HG02623 (cell line): ENCODE measurements around the gene OGFOD2.

Source experiments
- ATAC-seq: cut with Tn5 transposase; IDR thresholded peaks from one replicate; pipeline ENCODE4 v1.9.1; 2021; ENCODE audit warnings: moderate library complexity; ENCODE audit not compliant: unreplicated experiment

Gene OGFOD2

DNA sequence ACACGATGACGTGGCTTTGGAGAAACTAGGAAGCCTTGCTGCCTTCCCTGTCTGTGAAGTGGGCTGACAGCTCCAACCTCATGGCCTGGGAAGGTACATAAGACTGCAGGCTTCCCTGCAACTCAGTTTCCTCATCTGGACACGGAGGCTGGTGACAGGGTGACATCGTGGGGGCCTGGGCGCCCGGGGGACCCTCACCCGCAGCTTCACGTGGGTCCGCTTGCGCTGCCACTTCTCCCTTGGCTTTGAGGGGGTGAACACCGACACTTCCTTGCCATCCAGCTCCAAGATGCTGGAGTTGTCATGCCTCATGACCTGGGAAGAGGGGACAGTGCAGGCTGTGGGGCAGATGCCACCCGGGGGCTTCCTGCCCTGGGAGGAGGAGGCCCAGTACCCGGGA, 13.0 kb downstream of the OGFOD2 start:
- ATAC-seq = no peak

DNA sequence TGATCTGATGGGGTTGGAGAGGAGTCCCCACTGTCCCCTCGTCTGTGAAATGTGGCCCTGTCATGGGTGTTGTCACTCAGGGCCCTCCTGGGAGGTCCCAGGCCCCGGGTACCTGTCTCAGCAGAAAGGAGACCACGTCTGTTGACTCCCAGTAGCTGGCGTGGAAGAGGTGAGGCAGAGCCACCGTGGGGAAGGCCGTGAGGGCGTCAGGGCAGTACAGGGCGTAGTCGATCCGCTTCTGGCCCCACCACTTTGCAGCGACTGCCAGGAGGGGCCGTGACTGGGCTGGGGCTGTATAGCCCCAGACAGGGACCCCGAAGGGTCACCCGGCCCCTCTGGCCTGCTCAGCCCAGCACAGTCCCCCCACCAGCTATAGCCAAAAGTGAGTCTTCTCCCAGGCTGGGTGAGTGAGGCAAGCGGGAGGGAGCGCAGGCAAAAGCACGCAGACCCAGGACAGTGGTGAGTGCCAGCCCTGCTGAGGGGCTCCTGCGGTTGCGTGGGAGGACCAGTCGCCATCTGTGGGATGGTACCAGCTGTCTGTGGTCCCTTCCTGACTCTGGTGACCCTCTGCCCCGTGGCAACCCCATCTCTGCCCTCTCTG, 13.7 kb downstream of the OGFOD2 start:
- no peak for ATAC-seq

DNA sequence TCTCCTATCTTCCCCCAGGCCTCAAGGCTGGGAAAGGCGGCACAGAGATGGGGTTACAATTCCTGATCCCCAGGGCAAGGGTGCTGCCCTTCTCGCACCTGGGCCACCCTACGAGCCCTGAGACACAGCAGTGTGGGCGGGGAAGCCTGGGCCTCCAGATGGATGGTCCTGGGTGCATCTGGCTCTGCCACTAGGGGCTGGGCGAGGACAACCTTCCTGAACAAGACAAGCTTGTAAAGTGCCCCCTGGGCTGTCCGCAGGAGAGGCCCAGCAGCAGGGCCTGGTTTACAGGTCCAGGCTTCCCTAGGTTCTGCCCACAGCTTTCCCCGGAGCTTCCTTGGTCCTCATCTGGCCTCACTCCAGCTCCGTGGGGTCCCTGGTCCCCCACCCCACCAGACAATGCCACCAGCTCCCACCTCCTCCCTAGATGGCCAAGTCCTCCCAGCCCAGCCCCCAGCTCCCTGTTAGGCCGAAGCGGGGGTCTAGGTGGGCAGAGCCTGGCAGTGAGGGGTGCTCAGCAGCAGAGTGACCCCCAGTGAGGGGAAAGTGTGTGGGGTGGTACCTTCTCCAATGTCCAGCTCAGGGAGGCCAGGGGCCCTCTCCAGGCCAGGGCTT, 14.3 kb downstream of the OGFOD2 start:
- no peak for ATAC-seq

DNA sequence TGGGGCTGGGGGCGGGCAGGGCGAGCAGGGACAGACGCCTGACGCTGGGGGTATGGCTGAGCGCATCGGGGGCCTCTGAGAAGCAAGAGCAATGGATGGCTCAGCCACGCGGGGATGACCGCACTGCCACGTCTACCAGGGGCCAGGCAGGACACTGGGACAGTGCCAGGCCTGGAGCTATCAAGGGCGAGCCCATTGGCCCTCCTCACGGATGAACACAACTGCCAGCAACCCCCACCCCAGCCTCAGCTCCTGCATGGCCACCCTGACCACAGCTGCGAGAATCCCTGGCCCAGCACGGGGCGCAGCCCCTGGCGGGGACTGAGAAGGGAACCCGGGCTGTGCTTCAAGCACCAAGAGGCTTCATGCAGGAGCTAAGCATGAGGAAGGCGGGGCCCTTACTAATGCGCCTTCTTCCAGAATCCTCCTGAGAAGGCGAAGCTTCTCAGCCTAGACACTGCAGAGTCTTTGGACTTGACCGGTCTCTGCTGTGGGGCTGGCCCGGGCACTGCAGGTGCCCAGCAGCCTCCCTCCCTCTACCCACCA, 14.9 kb downstream of the OGFOD2 start:
- no peak for ATAC-seq

DNA sequence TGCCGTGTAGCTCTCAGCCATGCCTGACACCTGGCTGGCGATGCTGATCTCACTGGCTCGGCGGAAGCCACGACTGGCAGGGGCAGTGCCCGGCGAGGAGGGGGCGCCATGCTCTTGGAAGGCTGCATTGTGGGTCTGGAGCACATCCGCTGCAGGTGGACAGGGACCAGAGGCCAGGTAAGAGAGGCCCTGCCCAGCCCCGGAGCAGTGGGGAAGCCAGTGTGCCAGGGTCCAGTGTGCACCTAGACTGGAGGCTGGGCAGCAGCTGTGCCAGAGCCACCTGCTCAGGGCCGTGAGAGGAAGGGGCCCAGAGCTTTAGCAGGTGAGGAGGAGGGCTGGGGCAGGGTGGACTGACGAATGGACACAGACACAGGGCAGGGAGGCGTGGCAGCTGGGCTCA, 15.5 kb downstream of the OGFOD2 start:
- ATAC-seq = no peak

DNA sequence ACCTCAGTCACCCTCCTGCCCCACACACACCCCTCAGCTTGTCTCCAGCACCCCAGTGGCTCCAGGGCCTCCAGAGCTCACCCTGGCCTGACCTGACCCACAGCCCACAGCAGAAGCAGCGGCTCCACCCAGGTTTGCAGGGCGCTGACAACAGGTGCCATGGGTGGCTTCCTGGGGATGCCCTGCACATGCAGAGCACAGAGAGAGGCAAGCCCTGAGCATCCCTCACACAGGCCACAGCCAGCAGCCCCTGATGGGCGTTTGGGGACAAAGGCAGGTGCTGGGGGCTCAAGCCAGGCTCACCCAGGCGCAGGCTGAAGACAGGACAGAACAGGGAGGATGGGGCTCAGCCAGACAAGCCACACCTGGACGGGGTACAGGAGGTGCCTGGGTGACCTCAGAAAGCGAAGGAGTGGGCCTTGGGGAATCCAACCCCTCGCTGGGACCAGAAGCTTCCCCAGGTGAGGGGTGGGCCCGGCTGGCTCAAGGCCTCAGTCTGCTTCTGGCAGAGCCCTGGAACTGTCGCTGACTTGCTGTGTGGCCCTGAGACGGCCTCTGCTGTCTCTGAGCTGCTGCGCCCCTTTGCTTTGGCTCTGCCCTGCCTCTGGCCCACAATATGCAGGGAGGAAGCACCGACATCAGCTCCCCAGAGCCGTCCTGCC, 16.0 kb downstream of the OGFOD2 start:
- no peak for ATAC-seq

DNA sequence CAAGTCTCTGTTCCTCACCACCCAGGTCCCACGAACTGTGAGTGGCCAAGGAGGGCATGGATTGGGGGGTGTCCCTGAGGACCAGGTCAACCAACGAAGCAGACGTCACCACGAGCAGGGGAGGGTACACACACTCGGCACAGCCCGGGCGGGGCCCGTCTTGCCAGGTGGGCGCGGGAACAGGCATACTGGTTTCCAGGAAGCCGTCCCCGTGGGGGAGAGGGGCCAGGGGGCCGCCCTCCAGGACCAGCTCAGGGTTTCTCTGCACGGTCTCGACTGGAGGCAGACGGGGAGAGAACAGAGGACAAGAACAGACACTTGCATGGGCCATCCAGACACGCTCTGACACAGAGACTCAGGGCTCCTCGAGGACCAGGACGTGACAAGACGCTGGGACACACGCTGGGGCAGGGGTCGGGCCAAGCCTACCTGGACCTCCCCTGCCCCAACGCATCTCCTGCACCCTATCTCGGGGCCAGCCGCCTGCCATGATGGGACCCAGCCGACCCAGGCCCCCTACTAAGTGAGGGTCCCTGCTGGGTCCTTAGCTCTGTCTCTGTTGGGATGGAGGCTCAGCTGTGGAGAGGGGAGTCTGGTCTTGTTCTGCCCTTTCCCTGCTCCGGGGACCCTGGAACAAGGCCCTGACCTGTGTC, 16.7 kb downstream of the OGFOD2 start:
- ATAC-seq = no peak

DNA sequence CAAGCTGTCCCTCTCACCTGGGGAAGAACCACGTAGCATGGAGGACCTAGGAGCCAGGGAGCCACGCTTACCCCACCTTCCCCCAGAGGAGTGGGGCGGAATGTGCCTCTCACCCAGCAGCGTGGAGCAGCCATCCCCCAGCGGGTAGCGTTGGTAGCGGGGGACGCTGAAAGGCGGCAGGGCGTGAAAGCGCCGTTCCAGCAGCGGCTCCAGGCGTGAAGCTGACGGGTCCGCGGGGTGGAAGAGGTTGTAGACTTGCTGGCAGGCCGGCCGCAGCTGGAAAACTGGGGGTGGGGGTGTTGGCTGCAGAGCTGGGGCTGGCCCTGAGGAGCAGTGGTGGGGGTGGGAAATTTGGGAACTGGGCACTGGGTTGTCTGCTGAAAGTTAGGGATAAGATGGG, 17.3 kb downstream of the OGFOD2 start:
- no peak for ATAC-seq

DNA sequence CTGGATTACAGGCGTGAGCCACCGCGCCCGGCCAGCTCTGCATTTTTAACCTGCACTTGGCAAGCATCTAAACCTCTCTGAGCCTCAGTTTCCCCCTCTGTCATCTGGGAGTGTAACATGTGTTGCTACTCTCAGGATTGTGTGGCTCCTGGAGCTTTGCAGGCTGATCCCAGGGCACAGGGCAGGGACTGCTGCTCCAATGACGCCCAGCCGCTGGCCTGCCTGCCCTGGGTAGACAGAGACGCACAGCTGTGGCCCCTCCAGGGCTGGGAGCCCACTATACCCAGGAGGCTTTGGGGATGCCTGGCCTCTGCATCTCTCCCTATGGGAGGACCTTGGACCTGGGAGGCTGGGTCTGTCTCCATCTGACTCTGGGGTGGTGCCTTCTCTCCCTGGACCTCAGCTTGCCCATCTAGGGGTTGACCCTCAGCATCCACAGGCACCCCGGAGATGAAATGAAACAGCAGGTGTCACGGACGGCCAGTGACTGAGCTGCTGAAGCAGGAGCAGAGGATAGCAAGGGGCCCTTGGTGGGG, 19.2 kb downstream of the OGFOD2 start:
- ATAC-seq = no peak

DNA sequence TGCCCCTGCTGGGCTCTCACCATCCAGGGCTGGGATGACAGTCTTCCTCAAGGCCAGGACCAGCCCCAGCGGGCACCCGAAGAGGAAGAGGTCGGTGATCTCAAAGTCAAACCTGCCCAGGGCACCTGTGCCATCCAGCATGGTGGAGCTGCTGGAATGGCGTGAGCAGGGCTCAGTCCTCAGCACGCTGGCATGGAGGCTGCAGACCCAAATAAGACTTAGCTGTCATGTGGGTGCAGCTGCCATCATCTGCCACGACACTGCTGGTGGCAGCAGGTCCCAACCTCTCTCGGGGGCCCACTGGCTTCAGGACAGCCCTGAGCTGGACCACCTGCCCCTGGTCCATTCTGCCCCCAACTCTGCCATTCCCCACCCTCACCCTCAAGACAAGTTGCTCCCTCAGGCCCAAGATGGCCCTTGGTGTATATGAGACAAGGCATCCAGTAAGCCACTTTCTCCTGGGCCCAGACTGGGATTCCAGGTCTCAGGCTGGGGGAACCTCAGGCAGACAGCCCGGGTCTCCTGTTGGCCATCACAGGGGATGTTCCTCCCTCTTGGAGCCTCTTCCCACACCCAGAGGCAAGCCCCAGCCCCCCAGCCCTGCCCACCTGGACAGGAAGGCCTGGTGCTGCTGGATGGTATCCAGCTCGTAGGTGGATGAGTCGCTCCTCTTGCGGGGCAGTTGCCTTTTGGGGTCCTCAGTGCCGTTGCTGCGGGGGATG, 19.9 kb downstream of the OGFOD2 start:
- ATAC-seq = no peak

DNA sequence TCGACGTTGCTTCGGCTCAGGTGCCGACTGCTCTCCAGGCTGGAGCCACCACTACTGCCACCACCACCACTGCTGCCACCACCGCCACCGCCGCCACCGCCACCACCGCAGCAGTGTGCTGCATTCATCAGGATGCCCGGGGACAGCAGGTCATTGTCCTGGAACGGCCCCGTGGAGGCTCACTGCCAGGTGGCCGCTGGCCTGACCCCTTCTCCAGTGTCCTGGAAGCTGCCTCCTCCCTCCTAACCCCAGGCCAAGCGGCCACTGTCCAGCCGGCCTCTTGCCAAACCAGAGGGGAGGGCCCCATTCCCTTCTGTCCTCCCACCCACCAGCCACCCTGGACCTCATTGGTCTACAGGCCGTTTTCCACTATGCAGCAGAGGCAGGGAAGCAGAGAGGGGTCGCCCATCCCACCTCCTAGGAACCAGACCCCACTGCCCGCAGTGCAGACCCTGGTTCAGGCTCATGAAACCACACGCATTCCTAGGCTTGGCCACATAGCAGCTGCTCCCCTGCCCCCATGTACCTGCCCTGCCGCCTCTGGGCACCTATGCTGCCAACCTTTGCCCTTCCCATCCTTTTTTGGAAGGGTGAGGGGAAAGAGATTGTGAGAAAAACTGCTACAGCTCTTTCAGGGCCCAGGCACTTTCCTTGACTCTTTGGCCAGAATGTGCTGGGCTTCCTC, 20.6 kb downstream of the OGFOD2 start:
- no peak for ATAC-seq

DNA sequence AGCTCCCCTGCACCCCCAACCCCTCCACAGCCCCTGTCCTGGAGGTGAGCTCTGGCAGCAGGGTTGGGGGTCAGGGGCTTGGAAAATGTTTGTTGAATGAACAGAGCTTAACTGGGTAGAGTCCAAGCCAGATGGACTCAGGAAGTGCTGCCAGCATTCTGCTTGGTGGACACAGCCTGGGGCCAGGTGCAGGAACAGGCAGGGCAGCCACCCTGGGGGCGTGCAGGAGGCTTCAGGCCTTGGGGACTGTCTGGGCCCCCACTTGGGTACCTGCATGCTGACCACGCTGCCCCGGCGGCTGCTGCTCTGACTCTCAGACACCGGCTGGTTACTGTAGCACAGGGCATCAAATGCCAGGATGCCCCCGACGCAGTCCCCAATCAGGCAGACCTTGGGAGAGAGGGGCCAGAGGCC, 21.2 kb downstream of the OGFOD2 start:
- ATAC-seq = no peak

DNA sequence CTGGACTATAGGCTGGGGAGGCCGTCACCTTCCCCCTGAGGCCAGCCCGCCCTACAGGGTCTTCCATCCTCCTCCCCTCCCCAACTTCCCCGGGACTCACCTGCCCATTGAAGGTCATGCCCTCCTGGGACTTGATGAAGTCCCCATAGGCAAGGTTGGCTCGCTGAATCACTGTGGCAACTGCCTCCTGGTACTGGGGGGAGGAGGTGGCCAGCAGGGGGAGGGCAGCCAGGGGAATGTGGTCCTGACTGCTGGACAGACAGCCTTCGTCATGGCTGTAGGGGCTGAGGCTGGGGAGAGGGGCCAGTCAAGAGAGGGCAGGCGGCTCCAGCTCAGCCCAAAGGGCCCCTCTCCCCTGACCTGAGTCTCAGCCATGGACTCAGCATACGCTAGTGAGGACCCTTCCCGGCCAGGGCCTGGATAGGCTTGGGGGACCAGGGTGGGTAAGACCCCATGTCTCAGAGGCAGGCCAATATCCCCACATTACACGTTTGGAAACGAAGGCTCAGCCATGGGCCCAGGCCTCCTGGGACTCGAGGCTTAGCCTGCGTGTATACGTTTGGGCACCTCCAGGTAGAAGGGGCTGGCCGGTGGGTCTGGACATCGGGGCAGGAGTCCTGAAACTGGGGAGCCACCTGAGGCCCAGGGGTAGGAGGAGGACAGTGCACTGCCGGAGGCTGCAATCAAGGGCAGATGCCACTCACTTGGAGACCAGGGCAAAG, 21.7 kb downstream of the OGFOD2 start:
- no peak for ATAC-seq

DNA sequence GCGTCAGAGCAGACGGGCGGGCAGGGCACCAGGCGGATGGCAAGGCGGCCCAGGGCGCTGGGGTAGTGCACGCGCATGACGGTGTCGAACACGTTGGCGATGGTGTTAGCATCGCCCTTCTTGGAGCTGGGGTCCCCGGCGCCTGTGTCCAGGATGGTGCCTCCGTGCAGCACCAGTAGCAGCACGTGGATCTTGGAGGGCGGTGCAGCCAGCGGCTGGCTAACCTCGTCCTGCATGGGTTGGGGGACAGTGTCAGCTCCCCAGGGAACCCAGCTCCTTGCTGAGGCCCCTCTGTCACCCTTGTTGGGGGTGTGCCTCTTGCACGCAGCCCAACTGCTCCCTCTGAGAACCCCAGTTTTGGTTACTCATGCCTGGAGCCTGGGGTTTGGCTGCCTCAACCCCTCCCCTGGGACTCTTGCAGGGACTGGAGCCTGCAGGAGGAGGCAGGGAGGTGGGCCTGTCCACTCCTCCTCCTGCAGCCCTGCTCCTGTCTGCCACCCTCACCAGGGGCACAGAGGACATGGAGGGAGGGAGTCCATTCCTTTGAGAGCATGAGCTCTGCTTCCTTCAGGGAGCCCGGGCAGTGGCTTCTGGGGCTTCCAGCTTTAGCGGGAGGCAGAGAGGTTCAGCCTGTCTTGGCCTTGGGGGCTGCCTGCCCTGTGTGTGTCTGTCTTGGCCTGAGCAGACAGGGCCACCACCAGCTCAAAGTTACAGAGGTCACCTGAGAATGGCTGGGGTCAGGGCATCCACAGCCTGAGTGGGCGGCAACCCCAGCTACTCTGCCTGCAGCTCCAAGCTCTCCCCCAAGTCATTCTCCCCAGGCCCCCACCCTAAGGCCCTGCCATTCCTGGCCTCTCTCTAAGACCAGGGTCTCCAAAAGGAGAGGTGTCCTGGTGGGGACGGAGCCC, 22.6 kb downstream of the OGFOD2 start:
- ATAC-seq = no peak

DNA sequence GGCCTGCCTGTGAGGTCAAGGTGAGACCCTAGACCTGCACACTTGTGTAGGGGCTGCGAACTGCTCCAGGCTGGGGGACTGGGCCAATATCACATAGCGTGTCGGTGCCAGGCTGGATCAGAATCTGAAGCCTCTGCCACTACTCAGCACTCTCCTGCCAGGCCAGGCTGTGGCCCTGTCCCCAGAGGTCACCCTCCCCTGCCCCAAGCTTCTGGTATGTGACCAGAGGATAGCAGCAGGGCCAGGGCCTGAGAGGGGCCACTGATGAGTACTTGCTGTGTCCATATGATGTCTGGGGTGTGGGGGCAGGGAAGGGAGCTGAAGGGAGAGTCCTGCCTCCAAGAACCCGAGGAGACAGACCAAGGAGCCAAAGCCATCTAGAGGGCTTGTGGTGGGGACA, 23.3 kb downstream of the OGFOD2 start:
- no peak for ATAC-seq

DNA sequence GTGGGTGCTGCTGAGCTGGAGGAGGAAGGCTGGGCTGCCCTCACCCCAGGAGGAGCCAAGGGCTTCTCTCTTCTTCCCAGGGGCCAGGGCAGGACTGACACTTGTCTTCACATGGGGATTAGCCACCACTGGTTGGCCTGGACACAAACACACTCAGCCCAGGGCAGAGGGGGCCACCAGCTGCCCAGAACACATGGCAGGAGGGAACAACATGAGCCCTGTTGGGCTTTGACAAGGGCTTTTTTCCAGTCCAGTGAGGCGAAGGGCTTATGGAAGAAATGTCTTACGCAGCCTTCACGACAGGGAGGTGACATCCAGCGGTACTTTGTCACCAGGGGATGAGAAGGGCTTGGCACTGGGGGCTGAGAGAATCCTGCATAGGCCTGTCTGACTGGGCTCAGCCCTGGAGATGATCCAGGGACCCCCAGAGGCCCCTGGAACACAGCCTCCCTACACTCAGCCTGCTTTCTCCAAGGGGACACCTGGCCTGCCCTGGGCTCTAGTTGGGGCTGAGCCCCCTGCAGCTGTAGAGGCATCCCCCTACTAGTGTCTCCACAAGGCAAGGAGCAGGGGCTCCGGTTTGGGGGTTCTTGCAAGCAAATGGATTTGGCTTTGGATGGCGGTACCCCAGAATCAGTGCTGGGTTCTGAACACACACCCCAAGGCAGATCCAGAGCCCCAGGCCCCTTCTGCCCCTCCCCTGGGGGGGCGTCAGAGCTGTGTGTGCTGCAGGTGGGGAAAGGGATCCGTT, 24.3 kb downstream of the OGFOD2 start:
- ATAC-seq = no peak

DNA sequence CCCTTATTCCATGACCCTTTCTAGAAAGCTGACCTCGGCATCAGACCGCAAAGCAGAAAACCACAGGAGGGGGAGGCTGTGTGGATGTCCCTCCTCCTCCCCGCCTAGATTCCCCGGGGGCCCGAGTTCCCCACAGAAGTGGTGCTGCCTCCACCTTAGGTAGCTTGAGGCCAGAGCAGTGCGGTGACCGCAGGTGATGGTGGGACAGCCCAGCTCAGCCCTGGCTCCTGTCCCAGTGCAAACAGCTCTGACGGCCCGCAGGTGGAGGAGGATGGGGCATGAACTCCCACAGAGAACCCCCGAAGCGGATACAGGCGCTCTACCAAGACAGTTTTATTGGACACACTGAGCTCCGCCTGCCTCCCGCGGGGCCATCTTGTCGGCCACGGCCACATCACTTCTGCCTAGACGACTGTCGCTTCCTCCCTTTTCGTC, 25.0 kb downstream of the OGFOD2 start:
- no peak for ATAC-seq

DNA sequence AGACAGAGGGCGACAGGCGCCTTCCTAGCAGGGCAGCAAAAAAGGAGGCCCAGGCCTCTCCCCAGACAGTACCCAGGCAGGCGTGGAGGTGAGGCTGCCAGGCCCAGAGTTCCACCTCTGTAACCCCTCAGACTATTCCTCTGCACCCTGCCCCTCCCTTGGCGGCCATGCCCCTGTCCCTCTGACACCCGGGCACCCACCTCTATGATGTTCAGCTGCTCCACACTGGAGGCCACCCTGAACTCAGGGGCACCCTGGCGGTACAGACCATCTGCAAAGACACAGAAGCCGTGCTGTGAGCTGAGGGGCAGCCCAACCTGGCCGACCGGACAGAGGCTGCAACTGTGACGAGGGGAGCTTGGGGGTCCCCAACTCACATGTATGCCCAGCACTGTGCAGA, 25.5 kb downstream of the OGFOD2 start:
- no peak for ATAC-seq
